SK-N-SH treated with all-trans-retinoic acid at 6 μM for 48 hours (cell line): ENCODE measurements around the gene CD47.

ENCODE experiments used
- ATAC-seq: fragments of 200-7000 bp; cut with Tn5 transposase; 3 replicates; pipeline ENCODE4 v1.9.1; 2020; ENCODE audit warnings: mild to moderate bottlenecking, moderate library complexity
- ARNTL ChIP-seq: fragments of 450-650 bp; formaldehyde crosslinking; IDR thresholded peaks from 2 replicates; pipeline ENCODE4 v1.5.0; 2020; ENCODE audit warnings: low read depth, mild to moderate bottlenecking, moderate library complexity, borderline replicate concordance
- BACH2 ChIP-seq: fragments of 250-450 bp; sonication (Bioruptor Pico); IDR thresholded peaks from 2 replicates; pipeline ENCODE4 v1.9.0; 2021; ENCODE audit warnings: mild to moderate bottlenecking, borderline replicate concordance
- CREB5 ChIP-seq: fragments of 250-450 bp; sonication (Bioruptor Pico); IDR thresholded peaks from 2 replicates; pipeline ENCODE4 v1.5.1; 2020; ENCODE audit warnings: low read depth, mild to moderate bottlenecking, moderate library complexity
- CSDC2 ChIP-seq: fragments of 250-450 bp; sonication (Bioruptor Pico); IDR thresholded peaks from 2 replicates; pipeline ENCODE4 v1.5.0; 2020; ENCODE audit warnings: mild to moderate bottlenecking, moderate library complexity
- CSRNP3 ChIP-seq: fragments of 250-450 bp; sonication (Bioruptor Pico); IDR thresholded peaks from 2 replicates; pipeline ENCODE4 v1.5.1; 2021; ENCODE audit warnings: mild to moderate bottlenecking, moderate library complexity
- ESRRG ChIP-seq: fragments of 250-450 bp; sonication (Bioruptor Pico); IDR thresholded peaks from 2 replicates; pipeline ENCODE4 v1.6.1; 2021; ENCODE audit warnings: mild to moderate bottlenecking
- GLIS3 ChIP-seq: fragments of 250-450 bp; sonication (Bioruptor Pico); IDR thresholded peaks from 2 replicates; pipeline ENCODE4 v1.5.0; 2020; ENCODE audit warnings: mild to moderate bottlenecking, moderate library complexity
- ISL1 ChIP-seq: fragments of 250-450 bp; sonication (Bioruptor Pico); IDR thresholded peaks from 2 replicates; pipeline ENCODE4 v2.1.2; 2022; ENCODE audit warnings: mild to moderate bottlenecking, moderate library complexity
- OSR1 ChIP-seq: fragments of 250-450 bp; sonication (Bioruptor Pico); IDR thresholded peaks from 2 replicates; pipeline ENCODE4 v1.8.0; 2022; ENCODE audit warnings: moderate library complexity, mild to moderate bottlenecking, inconsistent platforms
- PATZ1 ChIP-seq: fragments of 250-450 bp; sonication (Bioruptor Pico); IDR thresholded peaks from 2 replicates; pipeline ENCODE4 v1.8.0; 2020; ENCODE audit warnings: mild to moderate bottlenecking, moderate library complexity, borderline replicate concordance
- POU6F1 ChIP-seq: fragments of 250-450 bp; sonication (Bioruptor Pico); IDR thresholded peaks from 2 replicates; pipeline ENCODE4 v1.8.0; 2021; ENCODE audit warnings: low read depth, mild to moderate bottlenecking, moderate library complexity, borderline replicate concordance
- PPARA ChIP-seq: fragments of 250-450 bp; sonication (Bioruptor Pico); IDR thresholded peaks from 2 replicates; pipeline ENCODE4 v1.5.0; 2020; ENCODE audit warnings: mild to moderate bottlenecking, borderline replicate concordance
- RARB ChIP-seq: fragments of 250-450 bp; sonication (Bioruptor Pico); IDR thresholded peaks from 2 replicates; pipeline ENCODE4 v1.8.0; 2021; ENCODE audit warnings: mild to moderate bottlenecking, moderate library complexity
- SNAI2 ChIP-seq: fragments of 250-450 bp; sonication (Bioruptor Pico); IDR thresholded peaks from 2 replicates; pipeline ENCODE4 v1.5.0; 2020; ENCODE audit warnings: mild to moderate bottlenecking, moderate library complexity
- TCF4 ChIP-seq: fragments of 250-450 bp; sonication (Bioruptor Pico); IDR thresholded peaks from 2 replicates; pipeline ENCODE4 v1.8.0; 2021; ENCODE audit warnings: mild to moderate bottlenecking, moderate library complexity, borderline replicate concordance
- TOX ChIP-seq: fragments of 250-450 bp; sonication (Bioruptor Pico); IDR thresholded peaks from 2 replicates; pipeline ENCODE4 v1.8.0; 2021; ENCODE audit warnings: mild to moderate bottlenecking, moderate library complexity, borderline replicate concordance
- TSHZ2 ChIP-seq: fragments of 250-450 bp; sonication (Bioruptor Pico); IDR thresholded peaks from 2 replicates; pipeline ENCODE4 v1.5.0; 2020; ENCODE audit warnings: mild to moderate bottlenecking, moderate library complexity
- ZFP3 ChIP-seq: fragments of 250-450 bp; sonication (Bioruptor Pico); IDR thresholded peaks from 2 replicates; pipeline ENCODE4 v1.5.0; 2020; ENCODE audit warnings: mild to moderate bottlenecking, moderate library complexity
- ZFP30 ChIP-seq: fragments of 450-650 bp; formaldehyde crosslinking; IDR thresholded peaks from 2 replicates; pipeline ENCODE4 v1.5.0; 2022; ENCODE audit warnings: mild to moderate bottlenecking, moderate library complexity
- ZNF565 ChIP-seq: fragments of 450-650 bp; formaldehyde crosslinking; conservative IDR thresholded peaks from 2 replicates; pipeline ENCODE4 v1.5.0; 2020; ENCODE audit warnings: low read depth, mild to moderate bottlenecking, moderate library complexity
- ZNF70 ChIP-seq: fragments of 450-650 bp; formaldehyde crosslinking; IDR thresholded peaks from 2 replicates; pipeline ENCODE4 v1.5.0; 2020; ENCODE audit warnings: mild to moderate bottlenecking, moderate library complexity
- ZNF8 ChIP-seq: fragments of 450-650 bp; formaldehyde crosslinking; IDR thresholded peaks from 2 replicates; pipeline ENCODE4 v1.5.0; 2020; ENCODE audit warnings: mild to moderate bottlenecking, moderate library complexity

CD47 gene

GRCh38 chr3:108055931-108056330 is 34.9 kb downstream of the CD47 start:
- no peak for ATAC-seq
- TF ChIP-seq ISL1 (no peak), ZFP30 (CRISPR knock-in tag) (no peak), ZNF70 (no peak), RARB (CRISPR knock-in tag) (no peak), POU6F1 (CRISPR knock-in tag) (no peak), ZNF8 (CRISPR knock-in tag) (no peak), SNAI2 (CRISPR knock-in tag) (no peak), PATZ1 (CRISPR knock-in tag) (no peak), CREB5 (CRISPR knock-in tag) (no peak), ESRRG (CRISPR knock-in tag) (no peak), GLIS3 (CRISPR knock-in tag) (no peak), ARNTL (CRISPR knock-in tag) (no peak), ZFP3 (CRISPR knock-in tag) (no peak)

GRCh38 chr3:108054935-108055334 is 35.9 kb downstream of the CD47 start:
- no peak for ATAC-seq
- TF ChIP-seq ZFP30 (CRISPR knock-in tag) (no peak), TSHZ2 (CRISPR knock-in tag) (no peak), ZNF565 (CRISPR knock-in tag) (no peak), CREB5 (CRISPR knock-in tag) (no peak)

- TF ChIP-seq ZFP30 (CRISPR knock-in tag) (no peak), ZNF70 (no peak), PPARA (CRISPR knock-in tag) (no peak)
- ATAC-seq, result no peak
These were observed 37.3 kb downstream of the CD47 start for GRCh38 chr3:108053483-108053882.

GRCh38 chr3:108053067-108053466 is 37.8 kb downstream of the CD47 start:
- no peak for ATAC-seq
- TF ChIP-seq BACH2 (CRISPR knock-in tag), result no peak
- no peak for TF ChIP-seq ESRRG (CRISPR knock-in tag)
- no peak for TF ChIP-seq TSHZ2 (CRISPR knock-in tag)
- TF ChIP-seq TOX, result no peak
- no peak for TF ChIP-seq POU6F1 (CRISPR knock-in tag)
- TF ChIP-seq TCF4, result no peak
- no peak for TF ChIP-seq ZFP30 (CRISPR knock-in tag)
- TF ChIP-seq CSRNP3 (CRISPR knock-in tag), result no peak
- no peak for TF ChIP-seq OSR1 (CRISPR knock-in tag)
- TF ChIP-seq ZNF565 (CRISPR knock-in tag), result no peak
- TF ChIP-seq CSDC2 (CRISPR knock-in tag), result no peak
- TF ChIP-seq GLIS3 (CRISPR knock-in tag), result no peak
